Breast epithelium (tissue), 3 donors: ENCODE results near the gene ADCY5.

Experiments used
- CTCF ChIP-seq, 3 donors: fragments of 450-650 bp; IDR thresholded peaks; one replicate each; pipeline ENCODE4 v1.5.1; 2016 to 2017; ENCODE audit warnings: antibody characterized with exemption in 3 of 3, mild to moderate bottlenecking in 3 of 3, moderate library complexity in 3 of 3
- POLR2A ChIP-seq: fragments of 450-650 bp; IDR thresholded peaks from one replicate; pipeline ENCODE4 v1.6.1; 2016; ENCODE audit warnings: antibody characterized with exemption, mild to moderate bottlenecking, moderate library complexity
- POLR2AphosphoS5 ChIP-seq, 3 donors: sonication (generic); formaldehyde crosslinking; IDR thresholded peaks; one replicate each; pipeline ENCODE4 v1.6.1; 2017; ENCODE audit warnings: antibody characterized with exemption in 3 of 3

- TF ChIP-seq CTCF (IDR thresholded peaks at IDR 0.05) (no peak), POLR2AphosphoS5 (IDR thresholded peaks at IDR 0.05) (no peak), POLR2A (no peak)
Measured at GRCh38 chr3:123412811-123413604, 35.9 kb downstream of the ADCY5 start.
